ENCODE results near the gene NAALADL2. TPM values are rescaled to one million over a fixed set of nuclear protein-coding genes. Genes with fewer than 3 reads are reported as not detected.

Gene NAALADL2
- total RNA-seq, 4 donors from 2014 or later = 0.26 to 218 (median 17.4) TPM

GRCh38 chr3:174931473-174932353, 72.6 kb downstream of the NAALADL2 start:
- Histone ChIP-seq H3K9me3 (no peaks in the 10 kb centered on the region), H3K27me3 (no peaks in the 10 kb centered on the region), H3K4me3 (no peak overlapping the region), H3K4me1 (no peaks in the 10 kb centered on the region), H3K36me3 (no peaks in the 10 kb centered on the region), H3K27ac (no peak overlapping the region)
- no peak for DNase-seq
- TF ChIP-seq CTCF (IDR thresholded peaks at IDR 0.05) (no peak), POLR2A (IDR thresholded peaks at IDR 0.05) (no peak)
- intact Hi-C loops (cut with DNase I; ENCODE audit: low total_unique reads) = no loop called here

GRCh38 chr3:174936590-174936989, 77.5 kb downstream of the NAALADL2 start:
- H3K27me3 ChIP-seq = no peaks in the 10 kb centered on the region
- no peaks in the 10 kb centered on the region for H3K36me3 ChIP-seq
- no peak for DNase-seq
- no peaks in the 10 kb centered on the region for H3K9me3 ChIP-seq
- TF ChIP-seq POLR2A (IDR thresholded peaks at IDR 0.05) (no peak), CTCF (IDR thresholded peaks at IDR 0.05) (no peak)
- no peaks in the 10 kb centered on the region for H3K4me1 ChIP-seq
- H3K4me3 ChIP-seq = no peak overlapping the region
- H3K27ac ChIP-seq = no peak overlapping the region
- intact Hi-C loops (cut with DNase I; ENCODE audit: low total_unique reads) = no loop called here

- intact Hi-C loops (cut with DNase I; ENCODE audit: low total_unique reads) = no loop called here
These were observed 78.3 kb downstream of the NAALADL2 start for GRCh38 chr3:174937478-174937877.

GRCh38 chr3:174938102-174938501, 79.0 kb downstream of the NAALADL2 start:
- H3K36me3 ChIP-seq = no peaks in the 10 kb centered on the region
- H3K27ac ChIP-seq = no peak overlapping the region
- no peak for DNase-seq
- no peaks in the 10 kb centered on the region for H3K9me3 ChIP-seq
- H3K4me1 ChIP-seq = no peaks in the 10 kb centered on the region
- TF ChIP-seq CTCF (IDR thresholded peaks at IDR 0.05) (no peak), POLR2A (IDR thresholded peaks at IDR 0.05) (no peak)
- no peak overlapping the region for H3K4me3 ChIP-seq
- no peaks in the 10 kb centered on the region for H3K27me3 ChIP-seq
- intact Hi-C loops (cut with DNase I; ENCODE audit: low total_unique reads) = no loop called here

More at GRCh38 chr3:174937478-174937877, 78.3 kb downstream of the NAALADL2 start:
- no peak for TF ChIP-seq POLR2A (IDR thresholded peaks at IDR 0.05)
- TF ChIP-seq CTCF (IDR thresholded peaks at IDR 0.05) = no peak
- no peaks in the 10 kb centered on the region for H3K36me3 ChIP-seq
- DNase-seq = no peak
- no peaks in the 10 kb centered on the region for H3K9me3 ChIP-seq
- H3K4me1 ChIP-seq = no peaks in the 10 kb centered on the region
- no peak overlapping the region for H3K27ac ChIP-seq
- H3K27me3 ChIP-seq = no peaks in the 10 kb centered on the region
- no peak overlapping the region for H3K4me3 ChIP-seq

GRCh38 chr3:174940151-174940550, 81.0 kb downstream of the NAALADL2 start:
- Histone ChIP-seq H3K36me3 (no peaks in the 10 kb centered on the region), H3K4me3 (no peak overlapping the region), H3K9me3 (no peaks in the 10 kb centered on the region), H3K4me1 (no peaks in the 10 kb centered on the region), H3K27me3 (no peaks in the 10 kb centered on the region), H3K27ac (no peak overlapping the region)
- no peak for TF ChIP-seq POLR2A (IDR thresholded peaks at IDR 0.05)
- TF ChIP-seq CTCF (IDR thresholded peaks at IDR 0.05) = no peak
- intact Hi-C loops (cut with DNase I; ENCODE audit: low total_unique reads) = no loop called here
- DNase-seq = no peak

All from uterus (tissue), 4 donors.